CD14-positive monocyte (primary cell): ENCODE results near the gene PABPN1L. TPM values are rescaled to one million over a fixed set of nuclear protein-coding genes. Genes with fewer than 3 reads are reported as not detected.
"Not testable (repeated sequence)": the region's sequence is repeated elsewhere in the genome, so short reads cannot be mapped to it uniquely, and the experiment has no call there.

ENCODE experiments used
- DNase-seq, 3 donors: peaks; one replicate each; pipeline ENCODE4 v3.0.0-alpha.2; 2011 to 2022
- H2AFZ ChIP-seq: 2 replicates; pipeline ENCODE4 v1.6.0; 2012; ENCODE audit warnings: mild to moderate bottlenecking, low read depth, low read length, inconsistent platforms; ENCODE audit not compliant: insufficient read depth, poor library complexity, severe bottlenecking
- H3K27ac ChIP-seq, 2 donors: 1 replicate in 1 of 2; 2 replicates in 1 of 2; pipeline ENCODE4 v1.5.1; 2012 to 2013; ENCODE audit warnings: low read length in 2 of 2, control low read depth in 1 of 2, inconsistent platforms in 1 of 2, low read depth in 1 of 2, mild to moderate bottlenecking in 1 of 2
- H3K27me3 ChIP-seq, 2 donors: one replicate each; pipeline versions ENCODE4 v1.6.0 to v1.6.1; 2011 to 2013; ENCODE audit warnings: low read length in 2 of 2; ENCODE audit not compliant: control insufficient read depth in 2 of 2, insufficient read depth in 2 of 2
- H3K36me3 ChIP-seq, 2 donors: replicated peaks in 1 of 2; 1 replicate in 1 of 2; 2 replicates in 1 of 2; pipeline versions ENCODE4 v1.5.1 to v1.6.1; 2012 to 2013; ENCODE audit warnings: low read length in 2 of 2, control low read depth in 1 of 2, inconsistent platforms in 1 of 2, mild to moderate bottlenecking in 1 of 2; ENCODE audit not compliant: insufficient read depth in 2 of 2, control insufficient read depth in 1 of 2
- H3K4me1 ChIP-seq, 2 donors: 1 replicate in 1 of 2; 2 replicates in 1 of 2; pipeline versions ENCODE4 v1.5.1 to v1.6.1; 2012 to 2013; ENCODE audit warnings: low read length in 2 of 2, control low read depth in 1 of 2, inconsistent platforms in 1 of 2, mild to moderate bottlenecking in 1 of 2, moderate library complexity in 1 of 2; ENCODE audit not compliant: insufficient read depth in 2 of 2, control insufficient read depth in 1 of 2
- H3K4me2 ChIP-seq: replicated peaks from 2 replicates; pipeline ENCODE3; 2012; ENCODE audit warnings: low read length, moderate library complexity, mild to moderate bottlenecking; ENCODE audit not compliant: poor library complexity, severe bottlenecking; ENCODE audit errors: extremely low read depth
- H3K4me3 ChIP-seq, 3 experiments: fragments of 200-600 bp in 1 of 3; sonication (generic) in 1 of 3; replicated peaks in 1 of 3; 1 replicate in 2 of 3; 2 replicates in 1 of 3; pipeline ENCODE4 v1.5.1; 2011 to 2013; ENCODE audit warnings: low read length in 3 of 3, mild to moderate bottlenecking in 3 of 3, control low read depth in 2 of 3, low read depth in 2 of 3, inconsistent platforms in 1 of 3, moderate library complexity in 1 of 3
- H3K79me2 ChIP-seq: 2 replicates; pipeline ENCODE4 v1.6.0; 2012; ENCODE audit warnings: mild to moderate bottlenecking, control low read depth, inconsistent platforms, low read length, moderate library complexity; ENCODE audit not compliant: insufficient read depth
- H3K9ac ChIP-seq: 2 replicates; pipeline ENCODE4 v1.6.0; 2017; ENCODE audit warnings: low read length, mild to moderate bottlenecking; ENCODE audit not compliant: insufficient read depth, poor library complexity, severe bottlenecking
- H3K9me3 ChIP-seq, 2 donors: replicated peaks in 1 of 2; 1 replicate in 1 of 2; 2 replicates in 1 of 2; pipeline versions ENCODE4 v1.5.1 to v1.6.1; 2012 to 2013; ENCODE audit warnings: low read length in 2 of 2, control low read depth in 1 of 2; ENCODE audit not compliant: control insufficient read depth in 1 of 2, insufficient read depth in 1 of 2
- H4K20me1 ChIP-seq: 2 replicates; pipeline ENCODE4 v1.6.0; 2012; ENCODE audit warnings: mild to moderate bottlenecking, low read length, control low read depth, moderate library complexity; ENCODE audit not compliant: insufficient read depth
- H3K27ac Mint-ChIP-seq, 7 donors: one replicate each; pipeline ENCODE4 v1.8.0; 2020; ENCODE audit warnings: mild to moderate bottlenecking in 7 of 7, mixed read lengths in 7 of 7, moderate library complexity in 6 of 7, inconsistent platforms in 2 of 7
- H3K27me3 Mint-ChIP-seq, 3 donors: one replicate each; pipeline ENCODE4 v1.8.0; 2021 to 2022; ENCODE audit warnings: low read depth in 3 of 3, mild to moderate bottlenecking in 3 of 3, mixed read lengths in 3 of 3, moderate library complexity in 3 of 3, inconsistent platforms in 1 of 3
- H3K36me3 Mint-ChIP-seq, 2 donors: one replicate each; pipeline ENCODE4 v1.8.0; 2020; ENCODE audit warnings: mixed read lengths in 2 of 2, inconsistent platforms in 1 of 2, mild to moderate bottlenecking in 1 of 2
- H3K4me1 Mint-ChIP-seq: one replicate; pipeline ENCODE4 v1.8.0; 2020; ENCODE audit warnings: mild to moderate bottlenecking, mixed read lengths
- H3K4me3 Mint-ChIP-seq, 2 donors: one replicate each; pipeline ENCODE4 v1.8.0; 2020; ENCODE audit warnings: mild to moderate bottlenecking in 2 of 2, mixed read lengths in 2 of 2, moderate library complexity in 1 of 2
- H3K9me3 Mint-ChIP-seq, 7 donors: one replicate each; pipeline ENCODE4 v1.8.0; 2020 to 2022; ENCODE audit warnings: mixed read lengths in 7 of 7, mild to moderate bottlenecking in 6 of 7, moderate library complexity in 6 of 7, inconsistent platforms in 2 of 7
- CTCF ChIP-seq: fragments of 200-600 bp; IDR thresholded peaks from one replicate; pipeline ENCODE4 v1.8.0; 2022; ENCODE audit warnings: antibody characterized with exemption, mild to moderate bottlenecking
- WGBS: methylation state at CpG from one replicate; pipeline ENCODE4 v1.1.5; 2013; ENCODE audit warnings: missing lambda C conversion rate; ENCODE audit not compliant: insufficient coverage; 5-methylcytosine and 5-hydroxymethylcytosine counted together
- intact Hi-C, 2 donors: fragments of 100-400 bp; cut with micrococcal nuclease; formaldehyde crosslinking; loops; one replicate each; pipeline versions ENCODE4 v1.15.0 to v1.15.1; 2023
- polyA plus RNA-seq, 3 donors: library from polyadenylated mRNA; depleted of rRNA in 1 of 3; unstranded in 2 of 3; stranded (reverse) in 1 of 3; fragments of 300-500 nt in 2 of 3; fragments of >200 nt in 1 of 3; fragmentation: Illumina TruSeq in 2 of 3; gene quantifications; 1 replicate in 2 of 3; 2 replicates in 1 of 3; pipeline ENCODE4 v1.2.3, GENCODE V29; 2012 to 2021

The PABPN1L gene
- polyA plus RNA-seq, 3 donors, result 0.39 TPM; not detected in 2

GRCh38 chr16:88894681-88895300 lies 28.3 kb upstream of the PABPN1L start:
- Histone ChIP-seq H3K79me2 (no peaks in the 10 kb centered on the region), H3K4me2 (no peak overlapping the region), H3K9ac (no peak overlapping the region), H3K4me3 (no peak overlapping the region), H3K27me3 (no peaks in the 10 kb centered on the region), H3K27ac (no peak overlapping the region), H2AFZ (no peak overlapping the region), H3K9me3 (peaks cover 9 to 20% of the 10 kb centered on the region in 2 donors), H4K20me1 (peaks cover 98% of the 10 kb centered on the region), H3K36me3 (peaks cover 84 to 88% of the 10 kb centered on the region in 2 donors), H3K4me1 (no peaks in the 10 kb centered on the region)
- no peak for TF ChIP-seq CTCF
- H3K4me1 Mint-ChIP-seq, result no peaks in the 10 kb centered on the region
- peaks cover 8 to 21% (median 15%) of the 10 kb centered on the region in 7 donors for H3K9me3 Mint-ChIP-seq
- H3K27ac Mint-ChIP-seq, result peak overlapping the region in 1 of 7 donors; percentile 38
- intact Hi-C loops, result no loop called here
- H3K4me3 Mint-ChIP-seq, result no peak overlapping the region
- 89% methylated on average over 17 of the region's 21 CpGs for WGBS
- peaks cover 55 to 75% of the 10 kb centered on the region in 2 donors for H3K36me3 Mint-ChIP-seq
- DNase-seq, result no peak
- H3K27me3 Mint-ChIP-seq, result peaks cover 0 to 5% (median 1%) of the 10 kb centered on the region in 3 donors

- H3K4me3 ChIP-seq, H3K27ac Mint-ChIP-seq, H3K9ac ChIP-seq, H2AFZ ChIP-seq, H3K79me2 ChIP-seq, H3K27me3 ChIP-seq, H3K4me1 ChIP-seq, H3K4me1 Mint-ChIP-seq, H3K4me2 ChIP-seq, H3K4me3 Mint-ChIP-seq, intact Hi-C loops, H3K27me3 Mint-ChIP-seq, H3K27ac ChIP-seq, DNase-seq: not testable (repeated sequence)
- Histone ChIP-seq H4K20me1 (peaks cover 97% of the 10 kb centered on the region), H3K9me3 (peaks cover 9 to 22% of the 10 kb centered on the region in 2 donors), H3K36me3 (peaks cover 84 to 88% of the 10 kb centered on the region in 2 donors)
- Mint-ChIP-seq H3K9me3 (peaks cover 13 to 25% (median 18%) of the 10 kb centered on the region in 7 donors), H3K36me3 (peaks cover 54 to 74% of the 10 kb centered on the region in 2 donors)
- WGBS, result 100% methylated on average over 3 of the region's 6 CpGs
Measured at GRCh38 chr16:88894266-88894665, 27.8 kb upstream of the PABPN1L start.
